Vagina (tissue), 2 donors: ENCODE measurements around the gene ONECUT3. TPM values are rescaled to one million over a fixed set of nuclear protein-coding genes. Genes with fewer than 3 reads are reported as not detected.

Experiments
- DNase-seq, 2 donors: peaks; one replicate each; pipeline ENCODE4 v3.0.0-alpha.2; 2017; ENCODE audit errors: extremely low spot score in 2 of 2
- H3K27ac ChIP-seq: fragments of 200-600 bp; sonication (generic); one replicate; pipeline ENCODE4 v1.5.1; 2019
- H3K27me3 ChIP-seq: fragments of 200-600 bp; sonication (generic); one replicate; pipeline ENCODE4 v1.5.1; 2019
- H3K36me3 ChIP-seq, 2 donors: fragments of 200-600 bp; sonication (generic); one replicate each; pipeline ENCODE4 v1.5.1; 2017 to 2019
- H3K4me1 ChIP-seq: fragments of 200-600 bp; sonication (generic); one replicate; pipeline ENCODE4 v1.5.1; 2019
- H3K4me3 ChIP-seq, 2 donors: fragments of 200-600 bp; sonication (generic); 1 replicate in 1 of 2; 2 replicates in 1 of 2; pipeline ENCODE4 v1.5.1; 2016 to 2019
- H3K9me3 ChIP-seq: fragments of 200-600 bp; sonication (generic); one replicate; pipeline ENCODE4 v1.5.1; 2019
- POLR2A ChIP-seq, 2 donors: fragments of 450-650 bp; IDR thresholded peaks; one replicate each; pipeline ENCODE4 v1.6.1; 2017; ENCODE audit warnings: antibody characterized with exemption in 2 of 2, mild to moderate bottlenecking in 2 of 2, moderate library complexity in 2 of 2
- POLR2AphosphoS5 ChIP-seq, 2 donors: sonication (generic); formaldehyde crosslinking; IDR thresholded peaks; one replicate each; pipeline ENCODE4 v1.9.0; 2017; ENCODE audit warnings: antibody characterized with exemption in 2 of 2, mild to moderate bottlenecking in 2 of 2, low read depth in 1 of 2; ENCODE audit not compliant: insufficient read depth in 1 of 2
- intact Hi-C: fragments of 100-400 bp; cut with DNase I; formaldehyde crosslinking; loops from one replicate; pipeline ENCODE4 v1.15.1; 2023
- total RNA-seq: library from RNA; depleted of rRNA; stranded (reverse); fragments of >200 nt; gene quantifications from one replicate; pipeline ENCODE4 v1.2.3, GENCODE V29; 2016
- TF ChIP-seq, protein P1 (sequence below), 3 experiments: fragments of 450-650 bp in 2 of 3; fragments of 200-600 bp in 1 of 3; sonication (generic) in 1 of 3; IDR thresholded peaks; one replicate each; pipeline ENCODE4 v1.5.1; 2017 to 2019; ENCODE audit warnings: antibody characterized with exemption in 3 of 3, mild to moderate bottlenecking in 2 of 3, moderate library complexity in 2 of 3

ONECUT3 gene
- total RNA-seq, 1 donor from 2014 or later: not detected

DNA sequence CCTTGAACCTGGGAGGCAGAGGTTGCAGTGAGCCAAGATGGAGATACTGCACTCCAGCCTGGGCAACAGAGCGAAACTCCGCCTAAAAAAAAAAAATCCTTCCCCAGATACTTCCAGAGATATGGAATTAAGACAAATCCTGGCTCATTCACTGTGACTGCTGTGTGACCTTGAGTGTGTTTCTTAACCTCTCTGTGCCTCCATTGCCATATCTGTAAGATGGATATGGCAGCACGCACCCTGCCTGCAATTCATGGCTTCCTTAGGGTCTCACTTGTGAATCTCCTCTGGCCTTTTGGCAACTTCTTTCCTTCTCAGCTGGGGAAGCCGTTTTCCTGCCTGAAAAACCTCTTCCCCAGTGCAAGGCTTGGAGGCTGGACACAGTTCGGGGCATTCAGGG lies 33.8 kb upstream of the ONECUT3 start:
- TF ChIP-seq POLR2AphosphoS5 (IDR thresholded peaks at IDR 0.05; ENCODE audit: insufficient read depth in 1 of 2, low read depth in 1 of 2) (no peak), POLR2A (IDR thresholded peaks at IDR 0.05) (no peak)
- TF ChIP-seq, protein P1, sequence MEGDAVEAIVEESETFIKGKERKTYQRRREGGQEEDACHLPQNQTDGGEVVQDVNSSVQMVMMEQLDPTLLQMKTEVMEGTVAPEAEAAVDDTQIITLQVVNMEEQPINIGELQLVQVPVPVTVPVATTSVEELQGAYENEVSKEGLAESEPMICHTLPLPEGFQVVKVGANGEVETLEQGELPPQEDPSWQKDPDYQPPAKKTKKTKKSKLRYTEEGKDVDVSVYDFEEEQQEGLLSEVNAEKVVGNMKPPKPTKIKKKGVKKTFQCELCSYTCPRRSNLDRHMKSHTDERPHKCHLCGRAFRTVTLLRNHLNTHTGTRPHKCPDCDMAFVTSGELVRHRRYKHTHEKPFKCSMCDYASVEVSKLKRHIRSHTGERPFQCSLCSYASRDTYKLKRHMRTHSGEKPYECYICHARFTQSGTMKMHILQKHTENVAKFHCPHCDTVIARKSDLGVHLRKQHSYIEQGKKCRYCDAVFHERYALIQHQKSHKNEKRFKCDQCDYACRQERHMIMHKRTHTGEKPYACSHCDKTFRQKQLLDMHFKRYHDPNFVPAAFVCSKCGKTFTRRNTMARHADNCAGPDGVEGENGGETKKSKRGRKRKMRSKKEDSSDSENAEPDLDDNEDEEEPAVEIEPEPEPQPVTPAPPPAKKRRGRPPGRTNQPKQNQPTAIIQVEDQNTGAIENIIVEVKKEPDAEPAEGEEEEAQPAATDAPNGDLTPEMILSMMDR (IDR thresholded peaks at IDR 0.05): no peak

DNA sequence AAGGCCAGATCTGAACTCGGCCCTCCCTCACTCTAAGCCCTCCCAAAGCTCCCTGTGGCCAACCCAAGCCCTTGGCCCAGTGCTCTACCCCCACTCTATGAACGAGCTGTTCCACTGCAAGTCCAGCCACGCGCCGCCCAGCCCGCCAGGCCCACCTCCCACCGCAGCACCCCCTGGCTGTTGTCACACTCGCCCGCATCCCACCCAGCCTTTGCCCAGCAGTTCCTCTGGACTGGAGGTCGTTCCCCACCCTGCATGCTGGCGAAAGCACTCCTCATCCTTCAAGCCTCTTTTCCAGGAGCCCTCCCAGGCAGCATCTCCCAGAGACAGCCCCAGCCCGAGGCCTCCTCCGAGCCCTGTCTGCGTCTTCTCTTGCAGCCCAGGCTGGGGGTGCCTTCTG lies 33.1 kb upstream of the ONECUT3 start:
- intact Hi-C loops: no loop called here
- TF ChIP-seq POLR2A (IDR thresholded peaks at IDR 0.05) (no peak), POLR2AphosphoS5 (IDR thresholded peaks at IDR 0.05; ENCODE audit: insufficient read depth in 1 of 2, low read depth in 1 of 2) (no peak)
- TF ChIP-seq, protein P1 (IDR thresholded peaks at IDR 0.05): no peak
- Histone ChIP-seq H3K27ac (no peak overlapping the region), H3K4me3 (no peak overlapping the region), H3K36me3 (no peaks in the 10 kb centered on the region), H3K27me3 (peaks cover 3% of the 10 kb centered on the region), H3K9me3 (no peaks in the 10 kb centered on the region), H3K4me1 (no peaks in the 10 kb centered on the region)
- DNase-seq: no peak

More for the DNA sequence above, 33.8 kb upstream of the ONECUT3 start:
- no peak for DNase-seq
- Histone ChIP-seq H3K4me3 (no peak overlapping the region), H3K4me1 (no peaks in the 10 kb centered on the region), H3K27me3 (peaks cover 3% of the 10 kb centered on the region), H3K36me3 (no peaks in the 10 kb centered on the region), H3K9me3 (no peaks in the 10 kb centered on the region), H3K27ac (no peak overlapping the region)
- intact Hi-C loops: no loop called here

GRCh38 chr19:1725100-1726064 lies 27.9 kb upstream of the ONECUT3 start:
- TF ChIP-seq POLR2A (IDR thresholded peaks at IDR 0.05): no peak
- TF ChIP-seq, protein P1 (IDR thresholded peaks at IDR 0.05): no peak
- no peak for TF ChIP-seq POLR2AphosphoS5 (IDR thresholded peaks at IDR 0.05; ENCODE audit: insufficient read depth in 1 of 2, low read depth in 1 of 2)
- Histone ChIP-seq H3K27me3 (no peaks in the 10 kb centered on the region), H3K36me3 (no peaks in the 10 kb centered on the region), H3K4me3 (peak overlapping the region; percentile 31 to 49), H3K27ac (no peak overlapping the region), H3K4me1 (peaks cover 6% of the 10 kb centered on the region), H3K9me3 (no peaks in the 10 kb centered on the region)
- no peak for DNase-seq
- intact Hi-C loops: no loop called here

DNA sequence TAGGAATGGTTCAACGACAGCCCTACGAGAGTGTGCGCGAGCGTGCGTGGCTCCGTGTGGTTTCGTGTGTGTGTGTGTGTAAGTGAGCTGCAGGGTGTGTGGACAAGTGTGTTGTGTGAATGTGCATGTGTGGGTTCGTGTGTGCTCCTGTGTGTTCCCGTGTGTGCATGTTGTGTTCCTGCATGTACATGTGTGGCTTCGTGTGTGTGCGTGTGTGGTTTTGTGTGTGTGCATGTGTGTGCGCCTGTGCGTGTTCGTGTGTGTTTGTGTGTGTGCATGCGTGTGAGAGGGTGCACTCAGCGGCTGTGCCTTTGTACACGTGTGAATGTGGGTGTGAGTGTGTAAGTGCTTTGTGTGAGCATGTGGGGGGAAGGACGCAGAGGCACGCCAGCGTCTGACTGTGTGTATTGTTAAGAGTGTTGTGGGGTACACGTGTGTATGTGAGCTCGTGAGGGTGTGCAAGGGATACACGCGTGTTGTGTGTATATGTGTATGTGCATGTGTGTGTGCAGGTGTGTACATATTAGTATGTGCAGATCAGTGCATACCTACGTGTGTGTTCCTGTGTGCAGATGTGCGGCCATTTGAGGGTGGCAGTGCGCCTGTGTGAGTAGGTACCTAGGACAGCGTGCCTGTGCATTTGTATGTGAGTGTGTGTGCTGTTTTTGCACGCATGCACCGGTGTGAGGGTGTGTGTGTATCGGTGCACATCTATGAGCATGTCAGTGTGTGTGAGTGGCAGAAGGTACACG lies 24.3 kb upstream of the ONECUT3 start:
- no peak for DNase-seq
- no peaks in the 10 kb centered on the region for H3K9me3 ChIP-seq
- H3K4me3 ChIP-seq: no peak overlapping the region
- TF ChIP-seq POLR2AphosphoS5 (IDR thresholded peaks at IDR 0.05; ENCODE audit: insufficient read depth in 1 of 2, low read depth in 1 of 2): no peak
- TF ChIP-seq, protein P1 (IDR thresholded peaks at IDR 0.05): no peak
- no peak for TF ChIP-seq POLR2A (IDR thresholded peaks at IDR 0.05)
- H3K27me3 ChIP-seq: no peaks in the 10 kb centered on the region
- intact Hi-C loops: no loop called here
- H3K4me1 ChIP-seq: peaks cover 6% of the 10 kb centered on the region
- no peaks in the 10 kb centered on the region for H3K36me3 ChIP-seq
- H3K27ac ChIP-seq: no peak overlapping the region
